ENCODE results near the gene CRYGS.

Gene CRYGS

GRCh38 chr3:186510374-186511079 lies 33.7 kb downstream of the CRYGS start:
- Histone ChIP-seq H3K4me1 (peaks cover 37% of the 10 kb centered on the region), H3K4me3 (ENCODE audit: low read depth, low read length) (no peak overlapping the region), H3K27me3 (no peaks in the 10 kb centered on the region), H3K36me3 (no peaks in the 10 kb centered on the region), H3K9me3 (no peaks in the 10 kb centered on the region)
- DNase-seq = no peak
- peak; percentile 26 for TF ChIP-seq CTCF (IDR thresholded peaks at IDR 0.05; ENCODE audit: low read depth, low read length)

GRCh38 chr3:186509423-186509822 lies 34.8 kb downstream of the CRYGS start:
- peaks cover 37% of the 10 kb centered on the region for H3K4me1 ChIP-seq
- no peak for TF ChIP-seq CTCF (IDR thresholded peaks at IDR 0.05; ENCODE audit: low read depth, low read length)
- H3K36me3 ChIP-seq = no peaks in the 10 kb centered on the region
- no peaks in the 10 kb centered on the region for H3K27me3 ChIP-seq
- DNase-seq = no peak
- no peak overlapping the region for H3K4me3 ChIP-seq (ENCODE audit: low read depth, low read length)
- no peaks in the 10 kb centered on the region for H3K9me3 ChIP-seq

GRCh38 chr3:186506857-186507256 lies 37.3 kb downstream of the CRYGS start:
- H3K4me1 ChIP-seq = peaks cover 13% of the 10 kb centered on the region
- H3K4me3 ChIP-seq (ENCODE audit: low read depth, low read length) = no peak overlapping the region
- no peaks in the 10 kb centered on the region for H3K36me3 ChIP-seq
- no peaks in the 10 kb centered on the region for H3K9me3 ChIP-seq
- DNase-seq = no peak
- no peak for TF ChIP-seq CTCF (IDR thresholded peaks at IDR 0.05; ENCODE audit: low read depth, low read length)
- no peaks in the 10 kb centered on the region for H3K27me3 ChIP-seq

GRCh38 chr3:186506191-186506739 lies 37.9 kb downstream of the CRYGS start:
- TF ChIP-seq CTCF (IDR thresholded peaks at IDR 0.05; ENCODE audit: low read depth, low read length) = no peak
- no peak overlapping the region for H3K4me3 ChIP-seq (ENCODE audit: low read depth, low read length)
- DNase-seq = no peak

GRCh38 chr3:186502966-186503712 lies 41.0 kb downstream of the CRYGS start:
- Histone ChIP-seq H3K36me3 (no peaks in the 10 kb centered on the region), H3K27me3 (no peaks in the 10 kb centered on the region), H3K9me3 (0 out of 2 replicates have a peak, but pooled peaks cover 2% of the 10 kb centered on the region), H3K4me1 (no peaks in the 10 kb centered on the region), H3K4me3 (ENCODE audit: low read depth, low read length) (no peak overlapping the region)
- DNase-seq = no peak
- TF ChIP-seq CTCF (IDR thresholded peaks at IDR 0.05; ENCODE audit: low read depth, low read length) = no peak

More at GRCh38 chr3:186506191-186506739, 37.9 kb downstream of the CRYGS start:
- peaks cover 7% of the 10 kb centered on the region for H3K4me1 ChIP-seq
- H3K36me3 ChIP-seq = no peaks in the 10 kb centered on the region
- H3K27me3 ChIP-seq = no peaks in the 10 kb centered on the region
- H3K9me3 ChIP-seq = no peaks in the 10 kb centered on the region

Data from BE2C (cell line).